GM12878 (cell line): ENCODE measurements around the gene TSNAX. TPM values are rescaled to one million over a fixed set of nuclear protein-coding genes. Genes with fewer than 3 reads are reported as not detected.
"Not testable (repeated sequence)": the region's sequence is repeated elsewhere in the genome, so short reads cannot be mapped to it uniquely, and the experiment has no call there.

Experiments used
- ATAC-seq: fragments of 200-7000 bp; cut with Tn5 transposase; 3 replicates; pipeline ENCODE4 v1.9.1; 2020; ENCODE audit warnings: mild to moderate bottlenecking, moderate library complexity
- BruUV-seq: library from RNA; stranded (reverse); fragments of 400-500 nt; replicated peaks from 2 replicates; lab custom pipeline; 2021; lab: Mats Ljungman, UMichigan
- CTCF ChIA-PET: fragments of 300-600 bp; sonication (Branson Sonifier 250); formaldehyde crosslinking; extraction: SDS; loops from one replicate; lab custom pipeline; 2021; ENCODE audit warnings: inconsistent platforms; lab: Yijun Ruan, JAX
- POLR2A ChIA-PET: fragments of 350-600 bp; formaldehyde crosslinking; extraction: SDS; loops from one replicate; lab custom pipeline; 2021; ENCODE audit warnings: inconsistent platforms; lab: Charles Lee
- RAD21 ChIA-PET: fragments of 300-600 bp; sonication (Branson Sonifier 250); formaldehyde crosslinking; loops from one replicate; lab custom pipeline; 2023; ENCODE audit warnings: antibody characterized with exemption; ENCODE audit not compliant: unreplicated experiment; lab: Charles Lee
- SMC1A ChIA-PET: fragments of 300-600 bp; sonication (Branson Sonifier 250); formaldehyde crosslinking; loops from one replicate; lab custom pipeline; 2023; ENCODE audit not compliant: unreplicated experiment, uncharacterized antibody; lab: Charles Lee
- DNase-seq: peaks from one replicate; pipeline ENCODE4 v3.0.0-alpha.2; 2011; ENCODE audit warnings: low read depth, low spot score
- FAIRE-seq: peaks from 3 replicates; lab custom pipeline; 2011; peaks lifted over from hg19 to GRCh38; lab: Jason Lieb, UNC
- H2AFZ ChIP-seq: 2 replicates; pipeline ENCODE4 v1.6.0; 2011; ENCODE audit warnings: low read depth, low read length, control low read depth; ENCODE audit not compliant: control insufficient read depth
- H3K27ac ChIP-seq: 2 replicates; pipeline ENCODE4 v1.5.1; 2011; ENCODE audit warnings: control low read depth; ENCODE audit not compliant: control insufficient read depth, insufficient read depth
- H3K27me3 ChIP-seq, 2 experiments: replicated peaks in 1 of 2; 2 replicates each; pipeline versions ENCODE4 v1.6.0 to v1.6.1; 2011; ENCODE audit warnings: low read length in 1 of 2; ENCODE audit not compliant: control insufficient read depth in 2 of 2, insufficient read depth in 2 of 2
- H3K36me3 ChIP-seq, 2 experiments: 2 replicates each; pipeline ENCODE4 v1.5.1; 2011; ENCODE audit warnings: low read length in 1 of 2; ENCODE audit not compliant: control insufficient read depth in 2 of 2, insufficient read depth in 2 of 2
- H3K4me1 ChIP-seq: 2 replicates; pipeline ENCODE4 v1.6.1; 2011; ENCODE audit warnings: mild to moderate bottlenecking, low read length, moderate library complexity, mixed read lengths; ENCODE audit not compliant: control insufficient read depth, insufficient read depth
- H3K4me2 ChIP-seq: 2 replicates; pipeline ENCODE4 v1.6.0; 2011; ENCODE audit warnings: control low read depth; ENCODE audit not compliant: control insufficient read depth, insufficient read depth
- H3K4me3 ChIP-seq: fragments of 200-600 bp; sonication (generic); 2 replicates; pipeline ENCODE4 v1.5.1; 2016
- H3K79me2 ChIP-seq: 2 replicates; pipeline ENCODE4 v1.6.0; 2011; ENCODE audit warnings: low read length; ENCODE audit not compliant: control insufficient read depth, insufficient read depth
- H3K9ac ChIP-seq: 2 replicates; pipeline ENCODE4 v1.8.0; 2011; ENCODE audit warnings: low read length, control low read depth, mixed read lengths; ENCODE audit not compliant: control insufficient read depth, insufficient read depth
- H3K9me3 ChIP-seq: replicated peaks from 3 replicates; pipeline ENCODE4 v1.5.1; 2011; ENCODE audit warnings: mild to moderate bottlenecking, low read length; ENCODE audit not compliant: control insufficient read depth, insufficient read depth
- H4K20me1 ChIP-seq: 2 replicates; pipeline ENCODE4 v1.6.0; 2011; ENCODE audit not compliant: control insufficient read depth, insufficient read depth
- CHD4 ChIP-seq: fragments of 200-600 bp; sonication (generic); IDR thresholded peaks from 2 replicates; pipeline ENCODE4 v1.6.1; 2016; ENCODE audit warnings: mild to moderate bottlenecking
- CUX1 ChIP-seq: IDR thresholded peaks from 2 replicates; pipeline ENCODE4 v1.6.1; 2012; ENCODE audit warnings: improper control_type of control experiment, low read depth, low read length; ENCODE audit not compliant: insufficient replicate concordance
- FOS ChIP-seq: IDR thresholded peaks from 3 replicates; pipeline ENCODE4 v1.6.1; 2011; ENCODE audit warnings: borderline replicate concordance; ENCODE audit not compliant: insufficient read length; ENCODE audit errors: extremely low read depth
- JUNB ChIP-seq: IDR thresholded peaks from 2 replicates; pipeline ENCODE4 v1.6.1; 2016; ENCODE audit warnings: antibody characterized with exemption, mild to moderate bottlenecking
- RB1 ChIP-seq: fragments of 450-650 bp; formaldehyde crosslinking; IDR thresholded peaks from 2 replicates; pipeline ENCODE4 v1.6.1; 2017; ENCODE audit warnings: mild to moderate bottlenecking, borderline replicate concordance
- RBBP5 ChIP-seq: fragments of 200-600 bp; sonication (generic); conservative IDR thresholded peaks from 2 replicates; pipeline ENCODE4 v1.6.1; 2016
- RCOR1 ChIP-seq: conservative IDR thresholded peaks from 2 replicates; pipeline ENCODE4 v1.6.1; 2012; ENCODE audit warnings: low read depth, low read length, improper control_type of control experiment
- WGBS: methylation state at CpG from one replicate; pipeline ENCODE4 v1.1.6; 2016; ENCODE audit warnings: low lambda C conversion rate; ENCODE audit not compliant: insufficient replicate concordance, insufficient coverage; ENCODE audit errors: missing lambda C conversion rate; 5-methylcytosine and 5-hydroxymethylcytosine counted together
- in situ Hi-C: fragments of 300-500 bp; cut with MboI; formaldehyde crosslinking; loops from 9 replicates; pipeline ENCODE4 v1.14.3; 2018; ENCODE audit warnings: mixed read lengths
- intact Hi-C: fragments of 100-400 bp; cut with micrococcal nuclease; formaldehyde crosslinking; loops from one replicate; pipeline ENCODE4 v1.14.2; 2022; ENCODE audit not compliant: unreplicated experiment
- polyA plus RNA-seq, 11 experiments: library from polyadenylated mRNA; depleted of rRNA in 4 of 11; unstranded in 6 of 11; stranded (reverse) in 5 of 11; fragments of >200 nt; fragmentation: Nextera tagmentation in 4 of 11; fragmentation: Illumina TruSeq in 1 of 11; extraction: Ambion mirVana in 4 of 11; extraction: Trizol in 1 of 11; gene quantifications; 1 replicate in 1 of 11; 2 replicates in 10 of 11; pipeline versions ENCODE4 v1.2.1 to v1.2.3, GENCODE V29; 2011 to 2016; ENCODE audit warnings: inconsistent platforms in 2 of 11, missing spikeins in 2 of 11, low read depth in 1 of 11
- total RNA-seq, 4 experiments: library from RNA; depleted of rRNA in 3 of 4; stranded (reverse); fragments of >200 nt in 3 of 4; fragmentation: Illumina TruSeq in 1 of 4; extraction: Trizol in 1 of 4; gene quantifications; 2 replicates each; pipeline versions ENCODE4 v1.2.1 to v1.2.3, GENCODE V29; 2013 to 2021

TSNAX gene
- total and polyA plus RNA-seq, 10 of the 15 experiments (the other 5 are each of a cell fraction or from before 2014, with no cell fraction given), result 24.8 to 49.7 (median 35.6) TPM

- TF ChIP-seq RB1 (no peak), FOS (no peak), RCOR1 (no peak), CHD4 (no peak), JUNB (no peak), CUX1 (no peak), RBBP5 (no peak)
Measured at GRCh38 chr1:231592809-231593208, 64.3 kb downstream of the TSNAX start (continued).

GRCh38 chr1:231593264-231593663, 64.8 kb downstream of the TSNAX start:
- BruUV-seq, in situ Hi-C loops: not testable (repeated sequence)
- 91% methylated on average over 1 of the region's 1 CpG for WGBS

More at GRCh38 chr1:231593264-231593663, 64.8 kb downstream of the TSNAX start:
- RAD21 ChIA-PET, H3K27me3 ChIP-seq, H3K4me2 ChIP-seq, H3K9me3 ChIP-seq, H4K20me1 ChIP-seq, H3K4me1 ChIP-seq, H3K9ac ChIP-seq, H3K36me3 ChIP-seq, DNase-seq, ATAC-seq, H3K79me2 ChIP-seq, H3K27ac ChIP-seq, FAIRE-seq, POLR2A ChIA-PET, H3K4me3 ChIP-seq, H2AFZ ChIP-seq: not testable (repeated sequence)
- intact Hi-C loops, result loop anchor here (5.0 kb wide), 1 partner anchor 176 kb away; no protein-coding TSS in a partner anchor
- CTCF ChIA-PET, result interaction anchor here (0.6 to 1.3 kb wide), 3 partner anchors 9 to 184 kb away, joined by 3 to 5 read pairs (median 4); no protein-coding TSS in a partner anchor
- SMC1A ChIA-PET, result interaction anchor here (0.6 to 1.2 kb wide), 3 partner anchors 13 to 244 kb away, joined by 3 to 4 read pairs (median 3); no protein-coding TSS in a partner anchor
